Mesendoderm (in vitro differentiated cells): ENCODE measurements around the gene DYDC1.

Experiments
- DNase-seq: peaks from one replicate; pipeline ENCODE4 v3.0.0; 2013
- H2AK5ac ChIP-seq: 2 replicates; pipeline ENCODE4 v1.6.1; 2013; ENCODE audit warnings: low read length, inconsistent platforms
- H2BK120ac ChIP-seq: 2 replicates; pipeline ENCODE4 v1.6.1; 2013; ENCODE audit warnings: low read depth, mild to moderate bottlenecking, low read length, moderate library complexity, mixed read lengths
- H2BK15ac ChIP-seq: replicated peaks from 2 replicates; pipeline ENCODE4 v1.6.1; 2013; ENCODE audit warnings: low read depth, mild to moderate bottlenecking, moderate library complexity
- H2BK5ac ChIP-seq: 2 replicates; pipeline ENCODE4 v1.6.1; 2013; ENCODE audit warnings: low read length, inconsistent platforms
- H3K18ac ChIP-seq: 2 replicates; pipeline ENCODE4 v1.6.1; 2013; ENCODE audit warnings: mild to moderate bottlenecking, low read length, mixed read lengths
- H3K23ac ChIP-seq: one replicate; pipeline ENCODE4 v1.6.1; 2013; ENCODE audit warnings: low read length
- H3K27ac ChIP-seq: 2 replicates; pipeline ENCODE4 v1.5.1; 2013; ENCODE audit warnings: low read depth, mild to moderate bottlenecking, inconsistent platforms, low read length, moderate library complexity
- H3K27me3 ChIP-seq: 2 replicates; pipeline ENCODE4 v1.6.1; 2013; ENCODE audit warnings: low read length, control low read depth, mild to moderate bottlenecking, inconsistent platforms; ENCODE audit not compliant: insufficient read depth, poor library complexity
- H3K36me3 ChIP-seq: 2 replicates; pipeline ENCODE4 v1.6.1; 2013; ENCODE audit warnings: low read length, inconsistent platforms; ENCODE audit not compliant: control insufficient read depth, insufficient read depth
- H3K4ac ChIP-seq: one replicate; pipeline ENCODE4 v1.6.1; 2013; ENCODE audit warnings: low read depth, mild to moderate bottlenecking, low read length, moderate library complexity
- H3K4me1 ChIP-seq: 2 replicates; pipeline ENCODE4 v1.6.1; 2013; ENCODE audit warnings: low read depth, low read length, inconsistent platforms; ENCODE audit not compliant: control insufficient read depth
- H3K4me2 ChIP-seq: 2 replicates; pipeline ENCODE4 v1.6.1; 2013; ENCODE audit warnings: low read length
- H3K4me3 ChIP-seq: 2 replicates; pipeline ENCODE4 v1.5.1; 2013; ENCODE audit warnings: mild to moderate bottlenecking, low read length
- H3K56ac ChIP-seq: one replicate; pipeline ENCODE4 v1.6.1; 2013; ENCODE audit warnings: low read length
- H3K79me1 ChIP-seq: 2 replicates; pipeline ENCODE4 v1.6.1; 2013; ENCODE audit warnings: low read length, inconsistent platforms
- H3K79me2 ChIP-seq: 2 replicates; pipeline ENCODE4 v1.6.1; 2013; ENCODE audit warnings: mild to moderate bottlenecking, low read length; ENCODE audit not compliant: control insufficient read depth, insufficient read depth
- H3K9ac ChIP-seq: 2 replicates; pipeline ENCODE4 v1.6.1; 2013; ENCODE audit warnings: low read length, inconsistent platforms
- H4K5ac ChIP-seq: one replicate; pipeline ENCODE4 v1.6.1; 2013; ENCODE audit warnings: low read length
- H4K8ac ChIP-seq: one replicate; pipeline ENCODE4 v1.6.1; 2013; ENCODE audit warnings: low read depth, mild to moderate bottlenecking, control low read depth, low read length, moderate library complexity
- whole genome bisulfite sequencing: extraction: QIAGEN DNeasy Blood & Tissue Kit; methylation state at CpG from one replicate; pipeline ENCODE4 v1.1.7; 2013; ENCODE audit warnings: low lambda C conversion rate, missing lambda C conversion rate; ENCODE audit not compliant: insufficient coverage; ENCODE audit errors: extremely low coverage; 5-methylcytosine and 5-hydroxymethylcytosine counted together

The DYDC1 gene

DNA sequence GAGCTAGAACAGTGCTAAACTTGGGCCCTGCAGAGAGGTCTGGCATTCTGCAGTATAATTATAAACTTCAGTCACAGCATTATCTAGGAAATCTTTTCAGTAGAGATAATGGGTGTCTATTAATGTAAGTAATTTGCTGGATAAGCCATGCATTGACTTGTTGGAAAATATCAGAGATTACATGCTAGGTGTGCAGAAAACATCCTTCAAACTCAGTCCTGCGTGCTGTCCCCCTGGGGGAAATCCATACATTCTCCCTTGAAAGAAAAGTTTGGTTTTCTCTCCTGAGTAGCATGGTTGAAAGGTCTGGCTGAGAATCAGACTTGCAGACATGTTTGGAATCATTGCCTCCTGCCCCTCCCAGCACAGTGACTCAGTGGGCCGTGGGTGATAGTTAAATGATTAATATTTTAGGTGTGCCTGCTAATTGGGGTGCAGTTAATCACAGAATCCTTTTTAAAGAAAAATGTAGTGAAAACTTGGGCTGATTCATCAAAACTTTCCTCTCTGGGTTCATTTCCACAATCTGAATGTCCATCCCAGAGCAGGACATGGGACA, 37.9 kb upstream of the DYDC1 start:
- Histone ChIP-seq H4K8ac (no peak overlapping the region), H3K79me2 (no peaks in the 10 kb centered on the region), H3K56ac (no peak overlapping the region), H4K5ac (no peak overlapping the region), H2AK5ac (no peak overlapping the region), H3K4me1 (no peaks in the 10 kb centered on the region), H3K79me1 (no peaks in the 10 kb centered on the region), H3K23ac (no peak overlapping the region), H2BK15ac (no peak overlapping the region), H3K18ac (no peak overlapping the region), H3K9ac (no peak overlapping the region), H2BK5ac (no peak overlapping the region), H3K36me3 (no peaks in the 10 kb centered on the region), H3K4ac (no peak overlapping the region), H3K27ac (no peak overlapping the region), H3K27me3 (no peaks in the 10 kb centered on the region), H2BK120ac (no peak overlapping the region), H3K4me2 (no peak overlapping the region), H3K4me3 (no peak overlapping the region)
- DNase-seq = no peak
- WGBS = no CpG with 5 or more reads among the region's 2 CpGs

DNA sequence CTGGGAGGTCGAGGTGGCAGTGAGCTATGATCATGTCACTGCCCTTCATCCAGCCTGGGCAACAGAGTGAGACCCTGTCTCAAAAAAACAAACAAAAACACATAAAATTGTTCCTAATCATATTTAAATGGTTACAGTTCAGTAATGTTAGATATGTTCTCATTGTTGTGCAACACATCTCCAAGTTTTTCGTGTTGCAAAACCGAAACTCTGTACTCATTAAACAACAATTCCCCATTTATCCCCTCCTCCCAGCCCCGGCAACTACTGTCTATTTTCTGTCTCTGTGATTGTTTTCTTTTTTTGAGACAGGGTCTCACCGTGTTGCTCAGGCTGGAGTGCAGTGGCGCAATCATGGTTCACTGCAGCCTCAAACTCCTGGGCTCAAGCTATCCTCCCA, 35.7 kb upstream of the DYDC1 start:
- Histone ChIP-seq H4K8ac (no peak overlapping the region), H3K4me3 (no peak overlapping the region), H3K4ac (no peak overlapping the region), H3K18ac (no peak overlapping the region), H2BK120ac (no peak overlapping the region), H4K5ac (no peak overlapping the region), H3K79me1 (no peaks in the 10 kb centered on the region), H3K27me3 (no peaks in the 10 kb centered on the region), H2BK5ac (no peak overlapping the region), H3K56ac (no peak overlapping the region), H3K23ac (no peak overlapping the region), H3K36me3 (no peaks in the 10 kb centered on the region), H3K79me2 (no peaks in the 10 kb centered on the region), H3K4me1 (no peaks in the 10 kb centered on the region), H3K4me2 (no peak overlapping the region), H2AK5ac (no peak overlapping the region), H3K27ac (no peak overlapping the region), H3K9ac (no peak overlapping the region), H2BK15ac (no peak overlapping the region)
- DNase-seq = no peak
- WGBS = no CpG with 5 or more reads among the region's 6 CpGs

DNA sequence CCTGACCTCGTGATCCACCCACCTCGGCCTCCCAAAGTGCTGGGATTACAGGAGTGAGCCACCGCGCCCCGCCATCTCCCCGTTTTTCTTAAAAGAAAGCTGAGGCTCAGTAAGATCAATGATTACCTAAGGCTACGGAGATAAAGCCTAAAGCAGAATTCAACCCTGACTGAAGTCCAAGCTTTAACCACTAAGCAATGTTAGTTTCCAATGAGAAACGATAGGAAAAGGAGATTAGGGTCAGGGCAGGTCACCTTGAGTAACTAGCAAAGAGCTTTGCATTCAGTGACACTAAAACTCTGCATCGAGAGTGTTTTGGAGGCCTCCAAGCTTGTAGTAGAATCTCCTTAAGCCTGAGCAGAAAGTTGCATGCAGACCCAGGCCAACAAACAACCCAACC, 34.2 kb upstream of the DYDC1 start:
- no peaks in the 10 kb centered on the region for H3K27me3 ChIP-seq
- no peak overlapping the region for H2BK120ac ChIP-seq
- no peak overlapping the region for H3K4me3 ChIP-seq
- H3K18ac ChIP-seq = no peak overlapping the region
- no peak overlapping the region for H3K23ac ChIP-seq
- H3K79me1 ChIP-seq = no peaks in the 10 kb centered on the region
- no peak overlapping the region for H2AK5ac ChIP-seq
- no peaks in the 10 kb centered on the region for H3K36me3 ChIP-seq
- H2BK15ac ChIP-seq = no peak overlapping the region
- no peak overlapping the region for H4K8ac ChIP-seq
- H2BK5ac ChIP-seq = no peak overlapping the region
- no peaks in the 10 kb centered on the region for H3K4me1 ChIP-seq
- H4K5ac ChIP-seq = no peak overlapping the region
- no peak overlapping the region for H3K56ac ChIP-seq
- H3K27ac ChIP-seq = no peak overlapping the region
- no peak overlapping the region for H3K4ac ChIP-seq
- H3K79me2 ChIP-seq = no peaks in the 10 kb centered on the region
- no peak overlapping the region for H3K9ac ChIP-seq
- no peak overlapping the region for H3K4me2 ChIP-seq
- WGBS = no CpG with 5 or more reads among the region's 9 CpGs
- no peak for DNase-seq

DNA sequence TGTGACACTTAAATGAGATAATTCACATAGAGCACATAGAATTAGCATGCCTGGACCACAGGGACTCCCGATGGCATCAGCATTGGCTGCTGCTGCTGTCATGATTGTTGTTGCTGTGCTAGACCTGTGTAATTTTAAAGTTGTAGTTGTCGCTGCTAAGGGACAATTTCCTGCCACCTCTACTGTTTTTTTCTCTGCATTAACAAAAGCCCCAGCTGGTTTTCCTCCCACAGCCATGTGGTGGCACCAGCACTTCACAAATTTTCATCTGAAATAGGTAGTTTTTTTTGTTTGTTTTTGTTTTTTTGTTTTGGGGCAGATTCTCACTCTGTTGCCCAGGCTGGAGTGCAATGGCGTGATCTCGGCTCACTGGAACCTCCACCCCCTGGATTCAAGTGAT, 26.4 kb upstream of the DYDC1 start:
- no peak overlapping the region for H3K18ac ChIP-seq
- no peak overlapping the region for H3K27ac ChIP-seq
- no peak overlapping the region for H2BK5ac ChIP-seq
- H3K36me3 ChIP-seq = no peaks in the 10 kb centered on the region
- H3K4me2 ChIP-seq = no peak overlapping the region
- no peaks in the 10 kb centered on the region for H3K27me3 ChIP-seq
- no peaks in the 10 kb centered on the region for H3K4me1 ChIP-seq
- H3K4ac ChIP-seq = no peak overlapping the region
- H4K8ac ChIP-seq = no peak overlapping the region
- H4K5ac ChIP-seq = no peak overlapping the region
- H3K4me3 ChIP-seq = no peak overlapping the region
- no CpG with 5 or more reads among the region's 4 CpGs for WGBS
- no peak overlapping the region for H3K9ac ChIP-seq
- no peaks in the 10 kb centered on the region for H3K79me2 ChIP-seq
- DNase-seq = peak; percentile 78
- no peaks in the 10 kb centered on the region for H3K79me1 ChIP-seq
- no peak overlapping the region for H2BK120ac ChIP-seq
- H3K23ac ChIP-seq = no peak overlapping the region
- no peak overlapping the region for H2AK5ac ChIP-seq
- no peak overlapping the region for H2BK15ac ChIP-seq
- H3K56ac ChIP-seq = no peak overlapping the region

DNA sequence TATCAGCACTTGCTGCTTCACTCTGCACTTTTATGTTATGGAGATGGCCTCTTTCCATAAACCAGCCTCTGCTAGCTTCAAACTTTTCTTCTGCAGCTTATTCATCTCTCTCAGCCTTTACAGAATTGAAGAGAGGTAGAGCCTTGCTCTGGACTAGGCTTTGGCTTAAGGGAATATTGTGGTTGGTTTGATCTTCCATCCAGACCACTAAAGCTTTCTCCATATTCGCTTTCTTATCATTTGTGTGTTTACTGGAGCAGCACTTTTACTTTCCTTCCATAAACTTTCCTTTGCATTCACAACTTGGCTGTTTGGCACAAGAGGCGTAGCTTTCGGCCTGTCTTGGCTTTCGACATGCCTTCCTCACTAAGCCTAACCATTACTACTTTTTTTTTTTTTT, 23.6 kb upstream of the DYDC1 start:
- Histone ChIP-seq H3K23ac (no peak overlapping the region), H3K56ac (no peak overlapping the region), H2BK15ac (no peak overlapping the region), H2BK120ac (no peak overlapping the region), H3K4ac (no peak overlapping the region), H3K27me3 (no peaks in the 10 kb centered on the region), H3K4me3 (no peak overlapping the region), H3K9ac (no peak overlapping the region), H3K36me3 (no peaks in the 10 kb centered on the region), H3K27ac (no peak overlapping the region), H4K5ac (no peak overlapping the region), H3K79me1 (no peaks in the 10 kb centered on the region), H3K79me2 (no peaks in the 10 kb centered on the region), H3K4me1 (no peaks in the 10 kb centered on the region), H2BK5ac (no peak overlapping the region), H3K4me2 (no peak overlapping the region), H2AK5ac (no peak overlapping the region), H3K18ac (no peak overlapping the region), H4K8ac (no peak overlapping the region)
- no peak for DNase-seq
- WGBS = no CpG with 5 or more reads among the region's 4 CpGs

DNA sequence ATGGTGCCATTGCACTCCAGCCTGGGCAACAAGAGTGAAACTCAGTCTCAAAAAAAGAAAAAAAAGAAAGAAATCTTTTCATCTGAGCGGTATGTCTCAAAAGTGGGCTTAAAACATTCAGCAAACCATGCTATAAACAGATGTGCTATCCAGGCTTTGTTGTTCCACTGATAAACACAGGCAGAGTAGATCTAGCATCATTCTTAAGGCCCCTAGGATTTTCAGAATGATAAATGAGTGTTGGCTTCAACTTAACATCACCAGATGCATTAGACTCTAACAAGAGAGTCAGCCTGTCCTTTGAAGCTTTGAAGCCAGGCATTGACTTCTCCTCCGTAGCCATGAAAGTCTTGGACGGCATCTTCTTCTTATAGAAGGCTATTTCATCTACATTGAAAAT, 23.1 kb upstream of the DYDC1 start:
- no peak overlapping the region for H3K56ac ChIP-seq
- no peak overlapping the region for H4K5ac ChIP-seq
- H4K8ac ChIP-seq = no peak overlapping the region
- H3K36me3 ChIP-seq = no peaks in the 10 kb centered on the region
- H2BK120ac ChIP-seq = no peak overlapping the region
- no peak overlapping the region for H2AK5ac ChIP-seq
- H3K27ac ChIP-seq = no peak overlapping the region
- H2BK15ac ChIP-seq = no peak overlapping the region
- no peaks in the 10 kb centered on the region for H3K79me1 ChIP-seq
- WGBS = no CpG with 5 or more reads among the region's 3 CpGs
- H3K27me3 ChIP-seq = no peaks in the 10 kb centered on the region
- H3K79me2 ChIP-seq = no peaks in the 10 kb centered on the region
- no peak overlapping the region for H3K4me3 ChIP-seq
- H3K4ac ChIP-seq = no peak overlapping the region
- no peak overlapping the region for H3K18ac ChIP-seq
- no peak overlapping the region for H2BK5ac ChIP-seq
- no peaks in the 10 kb centered on the region for H3K4me1 ChIP-seq
- no peak overlapping the region for H3K23ac ChIP-seq
- H3K9ac ChIP-seq = no peak overlapping the region
- H3K4me2 ChIP-seq = no peak overlapping the region
- no peak for DNase-seq
